Activated T-cell treated with anti-CD3 and anti-CD28 coated beads, Interleukin-2, amount 50 U/mL, for 4 hours (primary cell): ENCODE results near the gene ZBTB2. TPM values are rescaled to one million over a fixed set of nuclear protein-coding genes. Genes with fewer than 3 reads are reported as not detected.

Experiments
- ATAC-seq, 2 donors: fragments of 200-7000 bp; cut with Tn5 transposase; one replicate each; pipeline ENCODE4 v1.10.0; 2021
- DNase-seq: peaks from one replicate; pipeline ENCODE4 v3.0.0-alpha.2; 2020
- H3K27me3 Mint-ChIP-seq: one replicate; pipeline ENCODE4 v1.8.0; 2021; ENCODE audit warnings: low read depth, mixed read lengths
- H3K36me3 Mint-ChIP-seq: one replicate; pipeline ENCODE4 v1.8.0; 2022; ENCODE audit warnings: mixed read lengths; ENCODE audit not compliant: insufficient read depth
- H3K4me1 Mint-ChIP-seq: one replicate; pipeline ENCODE4 v1.8.0; 2021; ENCODE audit warnings: low read depth, mixed read lengths
- H3K4me3 Mint-ChIP-seq: one replicate; pipeline ENCODE4 v1.8.0; 2021; ENCODE audit warnings: mild to moderate bottlenecking, moderate library complexity, mixed read lengths
- H3K9me3 Mint-ChIP-seq: one replicate; pipeline ENCODE4 v1.8.0; 2021; ENCODE audit warnings: mixed read lengths
- total RNA-seq, 3 donors: library from RNA; stranded (reverse); gene quantifications; one replicate each; pipeline ENCODE4 v1.2.1, GENCODE V29; 2021

The ZBTB2 gene
- total RNA-seq, 3 donors from 2014 or later = 18.5 to 21.7 (median 19.5) TPM

- no peak for ATAC-seq
- Mint-ChIP-seq H3K27me3 (no peaks in the 10 kb centered on the region), H3K4me3 (no peak overlapping the region), H3K4me1 (peaks cover 18% of the 10 kb centered on the region), H3K9me3 (peaks cover 4% of the 10 kb centered on the region), H3K36me3 (peaks cover 35% of the 10 kb centered on the region)
- no peak for DNase-seq
Measured at GRCh38 chr6:151414641-151415260, 23.4 kb upstream of the ZBTB2 start.

- ATAC-seq (peak; percentile 78 to 91), DNase-seq (peak; percentile 48)
- H3K4me1 Mint-ChIP-seq = peaks cover 19% of the 10 kb centered on the region
- H3K9me3 Mint-ChIP-seq = peaks cover 4% of the 10 kb centered on the region
- peaks cover 43% of the 10 kb centered on the region for H3K36me3 Mint-ChIP-seq
- H3K27me3 Mint-ChIP-seq = no peaks in the 10 kb centered on the region
- H3K4me3 Mint-ChIP-seq = no peak overlapping the region
Measured at GRCh38 chr6:151413372-151414145, 22.2 kb upstream of the ZBTB2 start.

- Mint-ChIP-seq H3K4me3 (no peak overlapping the region), H3K27me3 (no peaks in the 10 kb centered on the region), H3K36me3 (peaks cover 43% of the 10 kb centered on the region), H3K4me1 (peaks cover 19% of the 10 kb centered on the region), H3K9me3 (peaks cover 4% of the 10 kb centered on the region)
- DNase-seq (no peak), ATAC-seq (no peak)
Measured at GRCh38 chr6:151412909-151413308, 21.6 kb upstream of the ZBTB2 start.

GRCh38 chr6:151409679-151410078 lies 18.3 kb upstream of the ZBTB2 start:
- no peaks in the 10 kb centered on the region for H3K9me3 Mint-ChIP-seq
- no peak overlapping the region for H3K4me3 Mint-ChIP-seq
- peaks cover 39% of the 10 kb centered on the region for H3K36me3 Mint-ChIP-seq
- H3K27me3 Mint-ChIP-seq = no peaks in the 10 kb centered on the region
- DNase-seq = no peak
- H3K4me1 Mint-ChIP-seq = peaks cover 22% of the 10 kb centered on the region
- no peak for ATAC-seq

- H3K36me3 Mint-ChIP-seq = peaks cover 35% of the 10 kb centered on the region
- peaks cover 17% of the 10 kb centered on the region for H3K4me1 Mint-ChIP-seq
- H3K27me3 Mint-ChIP-seq = no peaks in the 10 kb centered on the region
- H3K4me3 Mint-ChIP-seq = no peak overlapping the region
- no peak for DNase-seq
- H3K9me3 Mint-ChIP-seq = no peaks in the 10 kb centered on the region
- ATAC-seq = no peak
Measured at GRCh38 chr6:151409260-151409659, 17.9 kb upstream of the ZBTB2 start.

GRCh38 chr6:151408858-151409257 lies 17.5 kb upstream of the ZBTB2 start:
- Mint-ChIP-seq H3K4me3 (no peak overlapping the region), H3K27me3 (no peaks in the 10 kb centered on the region), H3K4me1 (peaks cover 14% of the 10 kb centered on the region), H3K36me3 (peaks cover 34% of the 10 kb centered on the region), H3K9me3 (no peaks in the 10 kb centered on the region)
- ATAC-seq (no peak), DNase-seq (no peak)

- Mint-ChIP-seq H3K4me3 (no peak overlapping the region), H3K4me1 (peaks cover 38% of the 10 kb centered on the region), H3K27me3 (no peaks in the 10 kb centered on the region), H3K36me3 (peaks cover 19% of the 10 kb centered on the region), H3K9me3 (no peaks in the 10 kb centered on the region)
- ATAC-seq (no peak), DNase-seq (no peak)
Measured at GRCh38 chr6:151403919-151404308, 12.6 kb upstream of the ZBTB2 start.

- H3K4me3 Mint-ChIP-seq = no peak overlapping the region
- no peaks in the 10 kb centered on the region for H3K27me3 Mint-ChIP-seq
- DNase-seq = no peak
- H3K36me3 Mint-ChIP-seq = peaks cover 15% of the 10 kb centered on the region
- peaks cover 51% of the 10 kb centered on the region for H3K4me1 Mint-ChIP-seq
- no peak for ATAC-seq
- H3K9me3 Mint-ChIP-seq = no peaks in the 10 kb centered on the region
Measured at GRCh38 chr6:151402228-151402627, 10.9 kb upstream of the ZBTB2 start.

- no peak for DNase-seq
- Mint-ChIP-seq H3K4me1 (peaks cover 59% of the 10 kb centered on the region), H3K9me3 (no peaks in the 10 kb centered on the region), H3K36me3 (peaks cover 11% of the 10 kb centered on the region), H3K4me3 (no peak overlapping the region), H3K27me3 (no peaks in the 10 kb centered on the region)
- peak in 1 of 2 donors; percentile 14 for ATAC-seq
Measured at GRCh38 chr6:151400473-151400872, 9.1 kb upstream of the ZBTB2 start.

- H3K27me3 Mint-ChIP-seq = no peaks in the 10 kb centered on the region
- peaks cover 66% of the 10 kb centered on the region for H3K4me1 Mint-ChIP-seq
Measured at GRCh38 chr6:151399679-151400078, 8.3 kb upstream of the ZBTB2 start.

GRCh38 chr6:151393410-151393809 lies 2.1 kb upstream of the ZBTB2 start:
- peaks cover 62% of the 10 kb centered on the region for H3K4me1 Mint-ChIP-seq
- no peak for ATAC-seq
- peak overlapping the region; percentile 91 for H3K4me3 Mint-ChIP-seq

More at GRCh38 chr6:151399679-151400078, 8.3 kb upstream of the ZBTB2 start:
- DNase-seq (no peak), ATAC-seq (no peak)
- peaks cover 13% of the 10 kb centered on the region for H3K36me3 Mint-ChIP-seq
- H3K4me3 Mint-ChIP-seq = no peak overlapping the region
- no peaks in the 10 kb centered on the region for H3K9me3 Mint-ChIP-seq

GRCh38 chr6:151392427-151392826 lies 1.1 kb upstream of the ZBTB2 start:
- Mint-ChIP-seq H3K27me3 (no peaks in the 10 kb centered on the region), H3K36me3 (peaks cover 4% of the 10 kb centered on the region), H3K4me1 (peaks cover 62% of the 10 kb centered on the region), H3K4me3 (peak overlapping the region; percentile 91), H3K9me3 (no peaks in the 10 kb centered on the region)
- ATAC-seq (no peak), DNase-seq (no peak)

More at GRCh38 chr6:151393410-151393809, 2.1 kb upstream of the ZBTB2 start:
- Mint-ChIP-seq H3K9me3 (no peaks in the 10 kb centered on the region), H3K36me3 (peaks cover 4% of the 10 kb centered on the region), H3K27me3 (no peaks in the 10 kb centered on the region)
- no peak for DNase-seq

GRCh38 chr6:151390851-151391470 lies 398 bp downstream of the ZBTB2 start:
- H3K4me1 Mint-ChIP-seq = peaks cover 60% of the 10 kb centered on the region
- H3K4me3 Mint-ChIP-seq = peak overlapping the region; percentile 91
- no peaks in the 10 kb centered on the region for H3K9me3 Mint-ChIP-seq
- no peaks in the 10 kb centered on the region for H3K27me3 Mint-ChIP-seq
- DNase-seq (peak; percentile 78), ATAC-seq (peak; percentile 14 to 16)
- H3K36me3 Mint-ChIP-seq = peaks cover 3% of the 10 kb centered on the region

GRCh38 chr6:151390276-151390850 lies 996 bp downstream of the ZBTB2 start:
- no peaks in the 10 kb centered on the region for H3K27me3 Mint-ChIP-seq
- H3K36me3 Mint-ChIP-seq = peaks cover under 1% of the 10 kb centered on the region
- DNase-seq (peak; percentile 97), ATAC-seq (peak; percentile 77 to 80)
- H3K4me1 Mint-ChIP-seq = peaks cover 63% of the 10 kb centered on the region
- peak overlapping the region; percentile 64 for H3K4me3 Mint-ChIP-seq
- H3K9me3 Mint-ChIP-seq = no peaks in the 10 kb centered on the region
